A549 (cell line): ENCODE results near the gene ITM2B. TPM values are rescaled to one million over a fixed set of nuclear protein-coding genes. Genes with fewer than 3 reads are reported as not detected.
"Not testable (repeated sequence)": the region's sequence is repeated elsewhere in the genome, so short reads cannot be mapped to it uniquely, and the experiment has no call there.

ENCODE experiments used
- ATAC-seq, 2 experiments: fragments of 200-7000 bp in 1 of 2; fragments of >200 bp in 1 of 2; cut with Nextera tagmentation in 1 of 2; cut with Tn5 transposase in 1 of 2; 3 replicates each; pipeline versions ENCODE4 v1.8.0 to v1.9.1; 2018 to 2020; ENCODE audit warnings: mild to moderate bottlenecking in 1 of 2, moderate library complexity in 1 of 2
- CTCF ChIA-PET: fragments of 300-600 bp; sonication (Branson Sonifier 250); formaldehyde crosslinking; extraction: SDS; loops from one replicate; lab custom pipeline; 2021; ENCODE audit warnings: antibody characterized with exemption, inconsistent platforms; lab: Yijun Ruan, JAX
- POLR2A ChIA-PET: fragments of 350-600 bp; formaldehyde crosslinking; extraction: SDS; loops from one replicate; lab custom pipeline; 2021; ENCODE audit warnings: antibody characterized with exemption, inconsistent platforms; lab: Yijun Ruan, JAX
- DNase-seq, 2 experiments: peaks; one replicate each; pipeline versions ENCODE4 v3.0.0 to v3.0.0-alpha.2; 2011 to 2016; ENCODE audit warnings: low read depth in 1 of 2, low spot score in 1 of 2
- FAIRE-seq: peaks from 2 replicates; lab custom pipeline; 2011; peaks lifted over from hg19 to GRCh38; lab: Jason Lieb, UNC
- H3K27ac ChIP-seq, 2 experiments: fragments of >200 bp; sonication (Bioruptor Twin); formaldehyde crosslinking; 3 replicates each; pipeline ENCODE4 v1.5.1; 2016 to 2017
- H3K4me1 ChIP-seq: fragments of >200 bp; sonication (Bioruptor Twin); formaldehyde crosslinking; 3 replicates; pipeline ENCODE4 v1.6.1; 2016
- H3K4me2 ChIP-seq: fragments of >200 bp; sonication (Bioruptor Twin); formaldehyde crosslinking; 3 replicates; pipeline ENCODE4 v1.6.1; 2016
- H3K4me3 ChIP-seq: fragments of >200 bp; sonication (Bioruptor Twin); formaldehyde crosslinking; 3 replicates; pipeline ENCODE4 v1.5.1; 2016
- H3K9me3 ChIP-seq: fragments of >200 bp; sonication (Bioruptor Twin); formaldehyde crosslinking; 3 replicates; pipeline ENCODE4 v1.6.1; 2016
- BHLHE40 ChIP-seq: IDR thresholded peaks from 2 replicates; pipeline ENCODE4 v1.6.1; 2012; ENCODE audit warnings: low read depth, low read length, inconsistent platforms
- CBX2 ChIP-seq: fragments of 200-600 bp; sonication (generic); IDR thresholded peaks from 2 replicates; pipeline ENCODE4 v1.6.1; 2016; ENCODE audit warnings: low read depth, mild to moderate bottlenecking, borderline replicate concordance
- CBX8 ChIP-seq: fragments of 200-600 bp; sonication (generic); IDR thresholded peaks from 2 replicates; pipeline ENCODE4 v1.6.1; 2016
- CEBPB ChIP-seq, 2 experiments: fragments of >200 bp in 1 of 2; sonication (Bioruptor Twin) in 1 of 2; formaldehyde crosslinking in 1 of 2; IDR thresholded peaks; 2 replicates each; pipeline ENCODE4 v1.6.1; 2012 to 2016
- EHMT2 ChIP-seq: fragments of 200-600 bp; sonication (generic); IDR thresholded peaks from 2 replicates; pipeline ENCODE4 v1.6.1; 2016; ENCODE audit warnings: antibody characterized with exemption, low read depth, mild to moderate bottlenecking, moderate library complexity
- ELK1 ChIP-seq: fragments of 150-350 bp; IDR thresholded peaks from 2 replicates; pipeline ENCODE4 v1.6.1; 2014; ENCODE audit warnings: low read depth, mild to moderate bottlenecking, low read length
- FOSB ChIP-seq: fragments of 250-450 bp; sonication (Bioruptor Pico); IDR thresholded peaks from 2 replicates; pipeline ENCODE4 v1.5.0; 2020; ENCODE audit warnings: mild to moderate bottlenecking, moderate library complexity
- FOSL2 ChIP-seq, 2 experiments: fragments of 450-650 bp in 1 of 2; fragments of >200 bp in 1 of 2; sonication (Bioruptor Twin) in 1 of 2; formaldehyde crosslinking; IDR thresholded peaks; 2 replicates each; pipeline versions ENCODE4 v1.5.0 to v1.6.1; 2016 to 2020; ENCODE audit warnings: mild to moderate bottlenecking in 1 of 2, moderate library complexity in 1 of 2
- FOXS1 ChIP-seq: fragments of 250-450 bp; sonication (Bioruptor Pico); IDR thresholded peaks from 2 replicates; pipeline ENCODE4 v1.5.0; 2020; ENCODE audit warnings: mild to moderate bottlenecking, moderate library complexity
- HEYL ChIP-seq: fragments of 250-450 bp; sonication (Bioruptor Pico); IDR thresholded peaks from 2 replicates; pipeline ENCODE4 v1.8.0; 2021; ENCODE audit warnings: mild to moderate bottlenecking, moderate library complexity
- HOXB5 ChIP-seq: fragments of 250-450 bp; sonication (Bioruptor Pico); IDR thresholded peaks from 2 replicates; pipeline ENCODE4 v1.5.0; 2020; ENCODE audit warnings: mild to moderate bottlenecking, moderate library complexity
- MAFK ChIP-seq: fragments of 450-650 bp; IDR thresholded peaks from 2 replicates; pipeline ENCODE4 v1.6.1; 2014; ENCODE audit not compliant: partially characterized antibody
- MAZ ChIP-seq: fragments of 150-350 bp; IDR thresholded peaks from 2 replicates; pipeline ENCODE4 v1.6.1; 2014; ENCODE audit warnings: antibody characterized with exemption, low read depth, low read length, borderline replicate concordance
- MYC ChIP-seq: IDR thresholded peaks from 2 replicates; pipeline ENCODE4 v1.6.1; 2012; ENCODE audit warnings: mild to moderate bottlenecking, inconsistent platforms, low read length, improper control_type of control experiment, borderline replicate concordance
- NR3C1 ChIP-seq: fragments of >200 bp; sonication (Bioruptor Twin); formaldehyde crosslinking; IDR thresholded peaks from 3 replicates; pipeline ENCODE4 v1.6.1; 2017
- RARB ChIP-seq: fragments of 250-450 bp; sonication (Bioruptor Pico); IDR thresholded peaks from 2 replicates; pipeline ENCODE4 v1.8.0; 2021; ENCODE audit warnings: mild to moderate bottlenecking, moderate library complexity
- RCOR1 ChIP-seq: fragments of 150-350 bp; IDR thresholded peaks from 2 replicates; pipeline ENCODE4 v1.6.1; 2014; ENCODE audit warnings: antibody characterized with exemption, low read length, low read depth
- RFX5 ChIP-seq: fragments of 450-650 bp; IDR thresholded peaks from 2 replicates; pipeline ENCODE4 v1.7.1; 2014; ENCODE audit warnings: antibody characterized with exemption, mild to moderate bottlenecking, moderate library complexity
- RNF2 ChIP-seq: fragments of 200-600 bp; sonication (generic); IDR thresholded peaks from 2 replicates; pipeline ENCODE4 v1.6.1; 2016; ENCODE audit warnings: low read depth, mild to moderate bottlenecking, antibody characterized with exemption, moderate library complexity, borderline replicate concordance
- SMC3 ChIP-seq: fragments of >200 bp; sonication (Bioruptor Twin); formaldehyde crosslinking; IDR thresholded peaks from 3 replicates; pipeline ENCODE4 v1.6.1; 2018; ENCODE audit warnings: inconsistent platforms
- SREBF2 ChIP-seq: fragments of 450-650 bp; IDR thresholded peaks from 2 replicates; pipeline ENCODE4 v1.6.1; 2014; ENCODE audit warnings: mild to moderate bottlenecking, moderate library complexity
- TP53 ChIP-seq: fragments of 250-450 bp; sonication (Bioruptor Pico); IDR thresholded peaks from 2 replicates; pipeline ENCODE4 v1.5.0; 2021; ENCODE audit warnings: mild to moderate bottlenecking, moderate library complexity
- ZC3H11A ChIP-seq: fragments of 450-650 bp; IDR thresholded peaks from 2 replicates; pipeline ENCODE4 v1.6.1; 2014; ENCODE audit warnings: antibody characterized with exemption, mild to moderate bottlenecking
- ZFP36 ChIP-seq: fragments of 450-650 bp; IDR thresholded peaks from 2 replicates; pipeline ENCODE4 v1.6.1; 2014; ENCODE audit warnings: borderline replicate concordance; ENCODE audit not compliant: partially characterized antibody
- ZNF302 ChIP-seq: fragments of 250-450 bp; sonication (Bioruptor Pico); IDR thresholded peaks from 2 replicates; pipeline ENCODE4 v1.9.0; 2021; ENCODE audit warnings: inconsistent platforms, mild to moderate bottlenecking, moderate library complexity
- ZSCAN20 ChIP-seq: fragments of 250-450 bp; sonication (Bioruptor Pico); IDR thresholded peaks from 2 replicates; pipeline ENCODE4 v1.8.0; 2022; ENCODE audit warnings: mild to moderate bottlenecking, moderate library complexity
- WGBS: methylation state at CpG from one replicate; pipeline ENCODE4 v1.1.6; 2017; ENCODE audit errors: missing lambda C conversion rate; 5-methylcytosine and 5-hydroxymethylcytosine counted together
- polyA plus RNA-seq, 4 experiments: library from polyadenylated mRNA; depleted of rRNA in 3 of 4; stranded (reverse); fragments of >200 nt; fragmentation: RNase III in 1 of 4; extraction: RNeasy Plus Mini Kit Qiagen cat#74134 plus additional on column Dnase treatment in 1 of 4; gene quantifications; 2 replicates in 3 of 4; 3 replicates in 1 of 4; pipeline ENCODE4 v1.2.3, GENCODE V29; 2011 to 2017
- TF ChIP-seq, protein P1 (sequence below): fragments of >200 bp; sonication (Bioruptor Twin); formaldehyde crosslinking; IDR thresholded peaks from 2 replicates; pipeline ENCODE4 v1.6.1; 2016
- TF ChIP-seq, protein P2 (sequence below): fragments of 250-450 bp; sonication (Bioruptor Pico); IDR thresholded peaks from 2 replicates; pipeline ENCODE4 v1.5.0; 2020; ENCODE audit warnings: low read depth, mild to moderate bottlenecking, moderate library complexity
- TF ChIP-seq, protein P3 (sequence below): fragments of >200 bp; sonication (Bioruptor Twin); formaldehyde crosslinking; IDR thresholded peaks from 3 replicates; pipeline ENCODE4 v1.5.1; 2016
- TF ChIP-seq, protein P4 (sequence below): IDR thresholded peaks from 2 replicates; pipeline ENCODE4 v1.6.1; 2012

ITM2B gene
- polyA plus RNA-seq, 2 of the 4 experiments (the other 2 are of a cell fraction): 116 to 226 TPM

GRCh38 chr13:48214519-48215121 lies 18.4 kb upstream of the ITM2B start:
- FAIRE-seq (no peak), ATAC-seq (no peak), DNase-seq (no peak)
- 50% methylated on average over 1 of the region's 1 CpG for WGBS
- ChIA-PET CTCF (no interaction called here), POLR2A (no interaction called here)
- no peaks in the 10 kb centered on the region for H3K9me3 ChIP-seq
- TF ChIP-seq NR3C1 (no peak), ELK1 (no peak), HEYL (CRISPR knock-in tag) (no peak), MYC (no peak), MAZ (no peak), ZSCAN20 (CRISPR knock-in tag) (no peak), ZNF302 (no peak), MAFK (no peak), ZFP36 (no peak), SMC3 (no peak), FOSB (CRISPR knock-in tag) (no peak), EHMT2 (no peak), SREBF2 (no peak)
- TF ChIP-seq, protein P1, sequence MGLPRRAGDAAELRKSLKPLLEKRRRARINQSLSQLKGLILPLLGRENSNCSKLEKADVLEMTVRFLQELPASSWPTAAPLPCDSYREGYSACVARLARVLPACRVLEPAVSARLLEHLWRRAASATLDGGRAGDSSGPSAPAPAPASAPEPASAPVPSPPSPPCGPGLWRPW: no peak
- TF ChIP-seq, protein P2, sequence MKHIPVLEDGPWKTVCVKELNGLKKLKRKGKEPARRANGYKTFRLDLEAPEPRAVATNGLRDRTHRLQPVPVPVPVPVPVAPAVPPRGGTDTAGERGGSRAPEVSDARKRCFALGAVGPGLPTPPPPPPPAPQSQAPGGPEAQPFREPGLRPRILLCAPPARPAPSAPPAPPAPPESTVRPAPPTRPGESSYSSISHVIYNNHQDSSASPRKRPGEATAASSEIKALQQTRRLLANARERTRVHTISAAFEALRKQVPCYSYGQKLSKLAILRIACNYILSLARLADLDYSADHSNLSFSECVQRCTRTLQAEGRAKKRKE (CRISPR knock-in tag): no peak
- H3K4me2 ChIP-seq: no peak overlapping the region
- H3K4me1 ChIP-seq: 0 out of 3 replicates have a peak, but pooled peaks cover 5% of the 10 kb centered on the region
- H3K4me3 ChIP-seq: no peak overlapping the region
- H3K27ac ChIP-seq: no peak overlapping the region

DNA sequence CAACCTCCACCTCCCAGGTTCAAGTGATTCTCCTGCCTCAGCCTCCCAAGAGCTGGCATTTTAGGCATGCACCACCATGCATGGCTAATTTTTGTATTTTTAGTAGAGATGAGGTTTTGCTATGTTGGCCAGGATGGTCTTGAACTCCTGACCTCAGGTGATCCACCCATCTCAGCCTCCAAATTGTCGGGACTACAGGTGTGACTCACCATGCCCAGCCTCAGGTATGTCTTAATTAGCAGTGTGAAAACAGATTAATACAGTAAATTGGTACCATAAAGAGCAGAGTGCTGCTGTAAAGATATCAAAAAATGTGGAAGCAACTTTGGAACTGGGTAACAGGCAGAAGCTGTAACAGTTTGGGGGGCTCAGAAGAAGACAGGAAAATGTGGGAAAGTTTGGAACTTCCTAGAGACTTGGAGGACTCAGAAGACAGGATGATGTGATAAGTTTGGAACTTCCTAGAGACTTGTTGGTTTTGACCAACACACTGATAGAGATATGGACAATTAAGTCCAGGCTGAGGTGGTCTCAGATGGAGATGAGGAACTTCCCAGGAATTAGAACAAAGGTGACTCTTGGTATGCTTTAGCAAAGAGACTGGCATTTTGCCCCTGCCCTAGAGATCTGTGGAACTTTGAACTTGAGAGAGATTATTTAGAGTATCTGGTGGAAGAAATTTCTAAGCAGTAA lies 17.3 kb upstream of the ITM2B start:
- 0% methylated on average over 1 of the region's 1 CpG for WGBS
- H3K4me3 ChIP-seq, DNase-seq, CTCF ChIA-PET, H3K4me2 ChIP-seq, H3K9me3 ChIP-seq, H3K27ac ChIP-seq, POLR2A ChIA-PET, FAIRE-seq, H3K4me1 ChIP-seq, ATAC-seq: not testable (repeated sequence)

DNA sequence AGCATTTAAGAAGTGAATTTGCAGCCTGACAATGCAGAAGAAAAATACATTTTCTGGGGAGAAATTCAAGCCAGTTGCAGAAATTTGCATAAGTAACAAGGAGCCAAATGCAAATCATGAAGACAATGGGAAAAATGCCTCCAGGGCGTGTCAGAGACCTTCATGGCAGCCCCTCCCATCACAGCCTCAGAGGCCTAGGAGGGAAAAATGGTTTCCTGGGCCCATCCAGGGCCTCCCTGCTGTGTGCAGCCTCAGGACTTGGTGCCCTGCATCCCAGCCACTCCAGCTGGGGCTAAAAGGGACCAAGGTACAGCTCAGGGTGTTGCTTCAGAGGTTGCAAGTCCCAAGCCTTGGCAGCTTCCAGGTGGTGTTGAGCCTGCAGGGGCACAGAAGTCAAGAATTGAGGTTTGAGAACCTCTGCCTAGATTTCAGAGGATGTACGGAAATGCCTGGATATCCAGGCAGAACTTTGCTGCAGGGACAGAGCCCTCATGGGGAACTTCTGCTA lies 16.7 kb upstream of the ITM2B start:
- no peak overlapping the region for H3K27ac ChIP-seq
- H3K4me3 ChIP-seq: no peak overlapping the region
- ATAC-seq: no peak
- no peaks in the 10 kb centered on the region for H3K4me1 ChIP-seq
- no peaks in the 10 kb centered on the region for H3K9me3 ChIP-seq
- CTCF ChIA-PET: no interaction called here
- no peak for DNase-seq
- 51% methylated on average over 2 of the region's 2 CpGs for WGBS
- FAIRE-seq: no peak
- no peak overlapping the region for H3K4me2 ChIP-seq
- POLR2A ChIA-PET: no interaction called here
- TF ChIP-seq RFX5 (no peak), RARB (CRISPR knock-in tag) (no peak), ZC3H11A (no peak), FOSB (CRISPR knock-in tag) (no peak), BHLHE40 (no peak), RNF2 (no peak), CEBPB (IDR thresholded peaks at IDR 0.05) (no peak), HOXB5 (no peak), CBX2 (no peak), FOXS1 (CRISPR knock-in tag) (no peak), HEYL (CRISPR knock-in tag) (no peak), CBX8 (no peak), EHMT2 (no peak), RCOR1 (no peak), TP53 (no peak), FOSL2 (IDR thresholded peaks at IDR 0.05) (no peak), FOSL2 (CRISPR knock-in tag; IDR thresholded peaks at IDR 0.05) (no peak)
- TF ChIP-seq, protein P3, sequence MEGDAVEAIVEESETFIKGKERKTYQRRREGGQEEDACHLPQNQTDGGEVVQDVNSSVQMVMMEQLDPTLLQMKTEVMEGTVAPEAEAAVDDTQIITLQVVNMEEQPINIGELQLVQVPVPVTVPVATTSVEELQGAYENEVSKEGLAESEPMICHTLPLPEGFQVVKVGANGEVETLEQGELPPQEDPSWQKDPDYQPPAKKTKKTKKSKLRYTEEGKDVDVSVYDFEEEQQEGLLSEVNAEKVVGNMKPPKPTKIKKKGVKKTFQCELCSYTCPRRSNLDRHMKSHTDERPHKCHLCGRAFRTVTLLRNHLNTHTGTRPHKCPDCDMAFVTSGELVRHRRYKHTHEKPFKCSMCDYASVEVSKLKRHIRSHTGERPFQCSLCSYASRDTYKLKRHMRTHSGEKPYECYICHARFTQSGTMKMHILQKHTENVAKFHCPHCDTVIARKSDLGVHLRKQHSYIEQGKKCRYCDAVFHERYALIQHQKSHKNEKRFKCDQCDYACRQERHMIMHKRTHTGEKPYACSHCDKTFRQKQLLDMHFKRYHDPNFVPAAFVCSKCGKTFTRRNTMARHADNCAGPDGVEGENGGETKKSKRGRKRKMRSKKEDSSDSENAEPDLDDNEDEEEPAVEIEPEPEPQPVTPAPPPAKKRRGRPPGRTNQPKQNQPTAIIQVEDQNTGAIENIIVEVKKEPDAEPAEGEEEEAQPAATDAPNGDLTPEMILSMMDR: no peak
- TF ChIP-seq, protein P4, sequence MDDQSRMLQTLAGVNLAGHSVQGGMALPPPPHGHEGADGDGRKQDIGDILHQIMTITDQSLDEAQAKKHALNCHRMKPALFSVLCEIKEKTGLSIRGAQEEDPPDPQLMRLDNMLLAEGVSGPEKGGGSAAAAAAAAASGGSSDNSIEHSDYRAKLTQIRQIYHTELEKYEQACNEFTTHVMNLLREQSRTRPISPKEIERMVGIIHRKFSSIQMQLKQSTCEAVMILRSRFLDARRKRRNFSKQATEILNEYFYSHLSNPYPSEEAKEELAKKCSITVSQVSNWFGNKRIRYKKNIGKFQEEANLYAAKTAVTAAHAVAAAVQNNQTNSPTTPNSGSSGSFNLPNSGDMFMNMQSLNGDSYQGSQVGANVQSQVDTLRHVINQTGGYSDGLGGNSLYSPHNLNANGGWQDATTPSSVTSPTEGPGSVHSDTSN: no peak
